IPS DF 6.9 (cell line): ENCODE data around the gene SYNE2.

Source experiments
- DNase-seq: peaks from one replicate; pipeline ENCODE4 v3.0.0-alpha.2; 2013; ENCODE audit warnings: low read depth, low spot score
- H3K27ac ChIP-seq: one replicate; pipeline ENCODE4 v1.5.1; 2013; ENCODE audit warnings: low read length, control low read depth
- H3K27me3 ChIP-seq: 2 replicates; pipeline ENCODE4 v1.6.1; 2013; ENCODE audit warnings: mild to moderate bottlenecking, low read length; ENCODE audit not compliant: control insufficient read depth, insufficient read depth
- H3K36me3 ChIP-seq: 2 replicates; pipeline ENCODE4 v1.6.1; 2013; ENCODE audit warnings: low read length; ENCODE audit not compliant: control insufficient read depth, insufficient read depth
- H3K4me1 ChIP-seq: 2 replicates; pipeline ENCODE4 v1.6.1; 2013; ENCODE audit warnings: low read length; ENCODE audit not compliant: control insufficient read depth, insufficient read depth
- H3K4me3 ChIP-seq: 2 replicates; pipeline ENCODE4 v1.5.1; 2013; ENCODE audit warnings: mild to moderate bottlenecking, low read length
- H3K9me3 ChIP-seq: 2 replicates; pipeline ENCODE4 v1.6.1; 2013; ENCODE audit warnings: low read length, inconsistent platforms; ENCODE audit not compliant: control insufficient read depth, insufficient read depth
- WGBS: extraction: QIAGEN DNeasy Blood & Tissue Kit; methylation state at CpG from one replicate; pipeline ENCODE4 v1.1.7; 2013; ENCODE audit warnings: mixed read lengths, missing lambda C conversion rate; ENCODE audit not compliant: insufficient read length, insufficient coverage; 5-methylcytosine and 5-hydroxymethylcytosine counted together

The SYNE2 gene

DNA sequence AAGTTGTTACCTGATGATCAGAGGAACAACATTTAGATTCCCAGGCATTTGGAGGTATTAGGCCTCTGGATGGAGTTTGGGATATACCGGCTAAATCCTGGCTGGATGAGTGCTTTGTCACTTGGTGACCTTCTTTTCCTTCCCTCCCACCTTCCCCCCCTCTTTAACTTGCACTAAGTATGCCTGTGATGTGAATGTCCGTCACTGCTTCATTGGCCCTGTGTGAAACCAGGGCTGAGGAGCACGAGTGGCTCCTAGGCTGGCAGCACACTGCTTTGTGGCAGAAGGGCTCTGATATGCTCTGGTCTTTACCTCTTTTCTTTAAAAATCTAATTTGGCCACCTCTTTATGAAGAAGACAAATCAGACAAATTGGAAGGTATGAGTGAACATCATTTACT lies 345.7 kb downstream of the SYNE2 start:
- WGBS, result no CpG with 5 or more reads among the region's 3 CpGs
- Histone ChIP-seq H3K36me3 (no peaks in the 10 kb centered on the region), H3K27me3 (no peaks in the 10 kb centered on the region), H3K27ac (no peak overlapping the region), H3K9me3 (no peaks in the 10 kb centered on the region), H3K4me1 (peaks cover 7% of the 10 kb centered on the region), H3K4me3 (no peak overlapping the region)
- no peak for DNase-seq

GRCh38 chr14:64200170-64200569 lies 347.4 kb downstream of the SYNE2 start:
- DNase-seq, result no peak
- H3K27ac ChIP-seq, result no peak overlapping the region
- no peak overlapping the region for H3K4me3 ChIP-seq
- H3K36me3 ChIP-seq, result no peaks in the 10 kb centered on the region
- H3K9me3 ChIP-seq, result no peaks in the 10 kb centered on the region
- H3K27me3 ChIP-seq, result no peaks in the 10 kb centered on the region
- WGBS, result no CpG with 5 or more reads among the region's 4 CpGs
- H3K4me1 ChIP-seq, result peaks cover 7% of the 10 kb centered on the region

DNA sequence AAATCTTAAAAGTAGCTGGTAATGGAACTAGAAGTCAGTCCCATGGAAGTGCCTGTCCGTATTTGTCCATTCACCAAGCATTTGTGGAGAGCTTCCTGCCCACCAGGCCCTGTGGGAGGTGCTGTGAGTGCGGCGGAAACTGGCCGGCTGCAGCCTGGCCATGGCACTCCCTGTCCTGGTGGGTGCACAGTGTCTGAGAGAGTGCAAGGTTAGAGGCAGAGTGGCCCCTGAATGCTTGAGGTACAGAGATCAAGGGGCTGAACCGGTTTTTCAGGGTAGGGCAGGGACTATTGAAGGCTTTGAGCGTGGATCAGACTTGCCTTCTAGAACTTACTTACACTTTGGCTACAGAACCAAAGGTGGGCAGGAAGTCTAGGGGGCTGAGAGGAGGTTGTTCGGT lies 348.5 kb downstream of the SYNE2 start:
- WGBS, result no CpG with 5 or more reads among the region's 7 CpGs
- no peaks in the 10 kb centered on the region for H3K9me3 ChIP-seq
- H3K4me1 ChIP-seq, result peaks cover 7% of the 10 kb centered on the region
- H3K27ac ChIP-seq, result no peak overlapping the region
- no peaks in the 10 kb centered on the region for H3K36me3 ChIP-seq
- no peaks in the 10 kb centered on the region for H3K27me3 ChIP-seq
- no peak for DNase-seq
- no peak overlapping the region for H3K4me3 ChIP-seq

- Histone ChIP-seq H3K4me3 (no peak overlapping the region), H3K27me3 (no peaks in the 10 kb centered on the region), H3K4me1 (peaks cover 4% of the 10 kb centered on the region), H3K27ac (no peak overlapping the region), H3K9me3 (no peaks in the 10 kb centered on the region), H3K36me3 (no peaks in the 10 kb centered on the region)
- no peak for DNase-seq
- WGBS, result no CpG with 5 or more reads among the region's 18 CpGs
These were observed 349.2 kb downstream of the SYNE2 start for GRCh38 chr14:64201921-64202545.

- peaks cover 2% of the 10 kb centered on the region for H3K4me1 ChIP-seq
- no peaks in the 10 kb centered on the region for H3K9me3 ChIP-seq
- H3K36me3 ChIP-seq, result no peaks in the 10 kb centered on the region
- H3K4me3 ChIP-seq, result no peak overlapping the region
- no CpG with 5 or more reads among the region's 10 CpGs for WGBS
- H3K27me3 ChIP-seq, result no peaks in the 10 kb centered on the region
- DNase-seq, result no peak
- no peak overlapping the region for H3K27ac ChIP-seq
These were observed 349.9 kb downstream of the SYNE2 start for GRCh38 chr14:64202716-64203115.

DNA sequence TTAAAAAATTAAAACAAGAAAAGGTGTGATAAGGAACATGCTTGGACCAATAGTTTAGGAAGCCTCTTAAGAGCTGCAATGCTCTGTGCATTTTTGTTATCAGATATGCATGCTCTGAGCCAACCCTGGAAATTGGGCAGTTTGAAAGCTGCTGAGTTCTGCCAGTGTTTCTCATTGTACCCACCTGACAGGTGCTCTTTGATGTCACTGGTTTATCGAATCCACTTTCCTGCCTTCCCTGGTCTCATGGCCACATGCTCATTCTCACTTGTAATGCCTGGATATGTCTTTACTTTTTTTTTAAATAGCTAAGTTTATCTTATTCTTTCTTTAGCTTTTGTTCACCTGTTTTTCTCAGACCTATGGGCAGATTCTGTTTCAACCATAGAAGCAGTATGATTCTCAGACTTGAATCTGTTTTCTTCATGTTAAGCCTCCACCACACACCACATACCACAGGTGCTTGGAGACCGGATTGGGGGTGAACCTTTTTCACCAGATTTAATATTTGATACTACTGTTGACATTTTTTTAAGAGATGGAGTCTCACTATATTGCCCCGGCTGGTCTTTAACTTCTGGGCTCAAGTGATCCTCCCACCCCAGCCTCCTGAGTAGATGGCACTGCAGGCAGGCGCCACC lies 350.7 kb downstream of the SYNE2 start:
- H3K36me3 ChIP-seq, result no peaks in the 10 kb centered on the region
- WGBS, result no CpG with 5 or more reads among the region's 4 CpGs
- DNase-seq, result no peak
- no peak overlapping the region for H3K4me3 ChIP-seq
- H3K4me1 ChIP-seq, result peaks cover 2% of the 10 kb centered on the region
- H3K9me3 ChIP-seq, result no peaks in the 10 kb centered on the region
- no peak overlapping the region for H3K27ac ChIP-seq
- H3K27me3 ChIP-seq, result no peaks in the 10 kb centered on the region

DNA sequence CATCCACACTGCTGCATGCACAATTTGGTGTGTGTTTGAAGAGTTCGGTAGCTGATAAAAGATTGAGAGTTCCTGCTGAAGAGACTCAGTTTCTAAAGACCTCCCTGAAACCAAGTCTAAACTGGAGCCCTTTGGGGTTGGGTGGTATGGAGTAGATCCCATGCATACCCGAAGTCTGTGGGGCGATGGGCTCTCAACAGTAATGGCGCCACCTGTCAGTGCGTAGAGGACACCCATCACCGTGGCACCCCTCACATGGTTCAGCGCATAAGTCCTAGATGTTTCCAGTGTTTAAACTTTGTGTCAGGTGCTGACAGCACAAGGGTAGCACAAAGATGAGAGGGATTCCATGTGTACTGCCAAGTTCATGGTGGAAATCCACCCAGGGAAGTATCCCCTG lies 355.5 kb downstream of the SYNE2 start:
- Histone ChIP-seq H3K4me1 (no peaks in the 10 kb centered on the region), H3K27me3 (no peaks in the 10 kb centered on the region), H3K36me3 (peaks cover 12% of the 10 kb centered on the region), H3K9me3 (no peaks in the 10 kb centered on the region), H3K4me3 (no peak overlapping the region), H3K27ac (no peak overlapping the region)
- no CpG with 5 or more reads among the region's 7 CpGs for WGBS
- DNase-seq, result no peak

GRCh38 chr14:64208981-64209380 lies 356.2 kb downstream of the SYNE2 start:
- no peak for DNase-seq
- no CpG with 5 or more reads among the region's 10 CpGs for WGBS
- no peak overlapping the region for H3K4me3 ChIP-seq

GRCh38 chr14:64209444-64210131 lies 356.8 kb downstream of the SYNE2 start:
- peaks cover 12% of the 10 kb centered on the region for H3K36me3 ChIP-seq

More at GRCh38 chr14:64208981-64209380, 356.2 kb downstream of the SYNE2 start:
- no peaks in the 10 kb centered on the region for H3K4me1 ChIP-seq
- no peak overlapping the region for H3K27ac ChIP-seq
- no peaks in the 10 kb centered on the region for H3K27me3 ChIP-seq
- H3K36me3 ChIP-seq, result peaks cover 12% of the 10 kb centered on the region
- H3K9me3 ChIP-seq, result no peaks in the 10 kb centered on the region

DNA sequence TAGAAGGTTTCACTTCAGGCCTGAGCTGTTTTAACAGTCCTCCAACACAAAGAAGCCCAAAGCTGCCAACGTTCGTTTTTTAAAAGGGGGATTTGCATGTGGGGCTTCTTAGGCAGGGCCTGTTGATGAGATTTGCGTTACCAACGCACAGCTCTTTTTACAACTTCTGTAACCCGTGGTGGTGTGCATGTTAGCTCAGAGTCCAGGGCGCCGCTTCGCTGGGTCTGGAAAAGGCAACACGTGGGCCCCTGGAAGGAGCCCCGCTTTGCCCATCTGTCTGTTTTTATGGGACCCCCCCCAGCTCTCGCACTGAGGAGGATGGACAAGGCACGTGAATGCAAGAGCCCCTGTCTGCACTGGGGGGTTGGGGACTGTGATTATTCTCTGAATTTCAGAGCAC lies 357.4 kb downstream of the SYNE2 start:
- Histone ChIP-seq H3K27me3 (no peaks in the 10 kb centered on the region), H3K27ac (no peak overlapping the region), H3K36me3 (peaks cover 13% of the 10 kb centered on the region), H3K4me1 (no peaks in the 10 kb centered on the region), H3K4me3 (no peak overlapping the region), H3K9me3 (no peaks in the 10 kb centered on the region)
- no CpG with 5 or more reads among the region's 12 CpGs for WGBS
- DNase-seq, result no peak

More at GRCh38 chr14:64209444-64210131, 356.8 kb downstream of the SYNE2 start:
- Histone ChIP-seq H3K4me3 (no peak overlapping the region), H3K9me3 (no peaks in the 10 kb centered on the region), H3K4me1 (no peaks in the 10 kb centered on the region), H3K27me3 (no peaks in the 10 kb centered on the region), H3K27ac (no peak overlapping the region)
- DNase-seq, result no peak
- no CpG with 5 or more reads among the region's 21 CpGs for WGBS
